ENCODE data around the gene PAK6. TPM values are rescaled to one million over a fixed set of nuclear protein-coding genes. Genes with fewer than 3 reads are reported as not detected.

Gene PAK6
- total RNA-seq, 1 donor from 2014 or later = 10.1 TPM

- no peak for TF ChIP-seq CTCF (IDR thresholded peaks at IDR 0.05; ENCODE audit: unreplicated experiment)
- peaks cover 11% of the 10 kb centered on the region for H3K4me1 Mint-ChIP-seq
- no peak for DNase-seq (ENCODE audit: low spot score in 2 of 2, unreplicated experiment in 2 of 2)
- no peaks in the 10 kb centered on the region for H3K9me3 Mint-ChIP-seq
- no peaks in the 10 kb centered on the region for H3K27me3 Mint-ChIP-seq (ENCODE audit: low read depth)
- no peak overlapping the region for H3K27ac Mint-ChIP-seq
- H3K36me3 Mint-ChIP-seq = no peaks in the 10 kb centered on the region
- H3K4me3 Mint-ChIP-seq = no peak overlapping the region
Measured at GRCh38 chr15:40267670-40268069, 28.8 kb downstream of the PAK6 start.

GRCh38 chr15:40269604-40270003, 30.7 kb downstream of the PAK6 start:
- no peak for DNase-seq (ENCODE audit: low spot score in 2 of 2, unreplicated experiment in 2 of 2)
- H3K4me1 Mint-ChIP-seq = peaks cover 6% of the 10 kb centered on the region
- H3K4me3 Mint-ChIP-seq = no peak overlapping the region
- no peak overlapping the region for H3K27ac Mint-ChIP-seq
- no peak for TF ChIP-seq CTCF (IDR thresholded peaks at IDR 0.05; ENCODE audit: unreplicated experiment)
- no peaks in the 10 kb centered on the region for H3K27me3 Mint-ChIP-seq (ENCODE audit: low read depth)
- H3K36me3 Mint-ChIP-seq = no peaks in the 10 kb centered on the region
- H3K9me3 Mint-ChIP-seq = no peaks in the 10 kb centered on the region

- TF ChIP-seq CTCF (IDR thresholded peaks at IDR 0.05; ENCODE audit: unreplicated experiment) = no peak
- Mint-ChIP-seq H3K4me1 (peaks cover 3% of the 10 kb centered on the region), H3K27me3 (ENCODE audit: low read depth) (no peaks in the 10 kb centered on the region), H3K9me3 (no peaks in the 10 kb centered on the region), H3K36me3 (no peaks in the 10 kb centered on the region), H3K4me3 (no peak overlapping the region), H3K27ac (no peak overlapping the region)
- no peak for DNase-seq (ENCODE audit: low spot score in 2 of 2, unreplicated experiment in 2 of 2)
Measured at GRCh38 chr15:40270246-40270995, 31.6 kb downstream of the PAK6 start.

- no peak for DNase-seq (ENCODE audit: low spot score in 2 of 2, unreplicated experiment in 2 of 2)
- Mint-ChIP-seq H3K4me3 (no peak overlapping the region), H3K4me1 (no peaks in the 10 kb centered on the region), H3K27me3 (ENCODE audit: low read depth) (no peaks in the 10 kb centered on the region), H3K27ac (no peak overlapping the region), H3K9me3 (no peaks in the 10 kb centered on the region), H3K36me3 (no peaks in the 10 kb centered on the region)
- no peak for TF ChIP-seq CTCF (IDR thresholded peaks at IDR 0.05; ENCODE audit: unreplicated experiment)
Measured at GRCh38 chr15:40271685-40272484, 33.0 kb downstream of the PAK6 start.

- no peak for DNase-seq (ENCODE audit: low spot score in 2 of 2, unreplicated experiment in 2 of 2)
- TF ChIP-seq CTCF (IDR thresholded peaks at IDR 0.05; ENCODE audit: unreplicated experiment) = no peak
- H3K4me1 Mint-ChIP-seq = peaks cover 2% of the 10 kb centered on the region
- no peak overlapping the region for H3K4me3 Mint-ChIP-seq
- no peaks in the 10 kb centered on the region for H3K9me3 Mint-ChIP-seq
- no peaks in the 10 kb centered on the region for H3K36me3 Mint-ChIP-seq
- no peaks in the 10 kb centered on the region for H3K27me3 Mint-ChIP-seq (ENCODE audit: low read depth)
- no peak overlapping the region for H3K27ac Mint-ChIP-seq
Measured at GRCh38 chr15:40272485-40273056, 33.7 kb downstream of the PAK6 start.
